Right renal cortex interstitium (tissue), 3 donors: Measurements from ENCODE around the gene CLIP1. TPM values are rescaled to one million over a fixed set of nuclear protein-coding genes. Genes with fewer than 3 reads are reported as not detected.
"Not testable (repeated sequence)": the region's sequence is repeated elsewhere in the genome, so short reads cannot be mapped to it uniquely, and the experiment has no call there.

ENCODE experiments used
- DNase-seq, 3 donors: peaks; one replicate each; pipeline ENCODE4 v3.0.0-alpha.2; 2013; ENCODE audit warnings: low read depth in 3 of 3, low spot score in 2 of 3
- polyA plus RNA-seq, 3 donors: library from polyadenylated mRNA; unstranded; fragments of 120-200 nt; gene quantifications; one replicate each; pipeline ENCODE4 v1.2.1, GENCODE V29; 2013; ENCODE audit not compliant: insufficient read length in 3 of 3

The CLIP1 gene
- polyA plus RNA-seq, 3 donors: 41.1 to 43.0 (median 41.9) TPM

- DNase-seq: no peak
These were observed 22.7 kb downstream of the CLIP1 start for GRCh38 chr12:122399592-122400373.

- no peak for DNase-seq
These were observed 23.2 kb downstream of the CLIP1 start for GRCh38 chr12:122399254-122399591.

GRCh38 chr12:122397981-122398380 lies 24.5 kb downstream of the CLIP1 start:
- DNase-seq: not testable (repeated sequence)

GRCh38 chr12:122395319-122395718 lies 27.1 kb downstream of the CLIP1 start:
- no peak for DNase-seq

GRCh38 chr12:122394626-122395194 lies 27.8 kb downstream of the CLIP1 start:
- no peak for DNase-seq

GRCh38 chr12:122393817-122394216 lies 28.7 kb downstream of the CLIP1 start:
- DNase-seq: no peak

- no peak for DNase-seq
These were observed 30.1 kb downstream of the CLIP1 start for GRCh38 chr12:122392411-122392810.

- no peak for DNase-seq
These were observed 32.8 kb downstream of the CLIP1 start for GRCh38 chr12:122389677-122390076.

- no peak for DNase-seq
These were observed 34.6 kb downstream of the CLIP1 start for GRCh38 chr12:122387887-122388286.

- DNase-seq: no peak
These were observed 37.1 kb downstream of the CLIP1 start for GRCh38 chr12:122385171-122386016.

GRCh38 chr12:122382919-122383350 lies 39.5 kb downstream of the CLIP1 start:
- no peak for DNase-seq

GRCh38 chr12:122381021-122381420 lies 41.4 kb downstream of the CLIP1 start:
- no peak for DNase-seq

- DNase-seq: not testable (repeated sequence)
These were observed 45.7 kb downstream of the CLIP1 start for GRCh38 chr12:122376751-122377150.

- DNase-seq: no peak
These were observed 47.8 kb downstream of the CLIP1 start for GRCh38 chr12:122374707-122375106.

GRCh38 chr12:122371475-122372045 lies 50.9 kb downstream of the CLIP1 start:
- DNase-seq: no peak

- no peak for DNase-seq
These were observed 54.0 kb downstream of the CLIP1 start for GRCh38 chr12:122368361-122369073.

GRCh38 chr12:122367632-122368031 lies 54.8 kb downstream of the CLIP1 start:
- DNase-seq: not testable (repeated sequence)

- no peak for DNase-seq
These were observed 55.6 kb downstream of the CLIP1 start for GRCh38 chr12:122366685-122367475.

- not testable (repeated sequence) for DNase-seq
These were observed 57.2 kb downstream of the CLIP1 start for GRCh38 chr12:122365226-122365625.

GRCh38 chr12:122363782-122364181 lies 58.7 kb downstream of the CLIP1 start:
- DNase-seq: no peak
